ENCODE results near the gene UPK1A.
A peak's percentile ranks its signal among the peaks of the same experiment; 100 is the strongest.

UPK1A gene

GRCh38 chr19:35693422-35693821, 27.1 kb downstream of the UPK1A start:
- DNase-seq = no peak

- DNase-seq = peak; percentile 89
Observed at GRCh38 chr19:35693835-35694599, 27.7 kb downstream of the UPK1A start.

- no peak for DNase-seq
Observed at GRCh38 chr19:35695895-35696422, 29.6 kb downstream of the UPK1A start.

GRCh38 chr19:35696835-35697234, 30.5 kb downstream of the UPK1A start:
- no peak for DNase-seq

GRCh38 chr19:35702223-35703012, 36.1 kb downstream of the UPK1A start:
- DNase-seq = peak; percentile 89

GRCh38 chr19:35703343-35703742, 37.0 kb downstream of the UPK1A start:
- DNase-seq = no peak

GRCh38 chr19:35704218-35704617, 37.9 kb downstream of the UPK1A start, which contains the start of gene ZBTB32:
Gene ZBTB32, plus strand, starts transcription at chr19:35704558. Its CDS starts 10,069 bp downstream, at chr19:35714627.
- no peak for DNase-seq

- no peak for DNase-seq
Observed at GRCh38 chr19:35708391-35708790, 42.1 kb downstream of the UPK1A start.

GRCh38 chr19:35710784-35711723, 44.7 kb downstream of the UPK1A start:
- DNase-seq = no peak

- DNase-seq = no peak
Observed at GRCh38 chr19:35712567-35713505, 46.5 kb downstream of the UPK1A start.

- no peak for DNase-seq
Observed at GRCh38 chr19:35713506-35713850, 47.2 kb downstream of the UPK1A start.

GRCh38 chr19:35713904-35714495, 47.7 kb downstream of the UPK1A start:
- no peak for DNase-seq

- DNase-seq = no peak
Observed at GRCh38 chr19:35714601-35715354, 48.5 kb downstream of the UPK1A start.

- DNase-seq = no peak
Observed at GRCh38 chr19:35715355-35715809, 49.1 kb downstream of the UPK1A start.

GRCh38 chr19:35715981-35716800, 49.9 kb downstream of the UPK1A start:
- no peak for DNase-seq

- DNase-seq = peak; percentile 95
Observed at GRCh38 chr19:35716801-35717664, 50.7 kb downstream of the UPK1A start.

- no peak for DNase-seq
Observed at GRCh38 chr19:35717665-35718344, 51.5 kb downstream of the UPK1A start, which contains the start of gene KMT2B. Gene KMT2B, plus strand, starts transcription at chr19:35718003. Its CDS starts 16 bp downstream, at chr19:35718019.
